Measurements from ENCODE around the gene TENM4. TPM values are rescaled to one million over a fixed set of nuclear protein-coding genes. Genes with fewer than 3 reads are reported as not detected.

TENM4 gene
- total and polyA plus RNA-seq, 10 of the 15 experiments (the other 5 are each of a cell fraction or from before 2014, with no cell fraction given) = 0.03 to 0.12 (median 0.06) TPM; not detected in 7

DNA sequence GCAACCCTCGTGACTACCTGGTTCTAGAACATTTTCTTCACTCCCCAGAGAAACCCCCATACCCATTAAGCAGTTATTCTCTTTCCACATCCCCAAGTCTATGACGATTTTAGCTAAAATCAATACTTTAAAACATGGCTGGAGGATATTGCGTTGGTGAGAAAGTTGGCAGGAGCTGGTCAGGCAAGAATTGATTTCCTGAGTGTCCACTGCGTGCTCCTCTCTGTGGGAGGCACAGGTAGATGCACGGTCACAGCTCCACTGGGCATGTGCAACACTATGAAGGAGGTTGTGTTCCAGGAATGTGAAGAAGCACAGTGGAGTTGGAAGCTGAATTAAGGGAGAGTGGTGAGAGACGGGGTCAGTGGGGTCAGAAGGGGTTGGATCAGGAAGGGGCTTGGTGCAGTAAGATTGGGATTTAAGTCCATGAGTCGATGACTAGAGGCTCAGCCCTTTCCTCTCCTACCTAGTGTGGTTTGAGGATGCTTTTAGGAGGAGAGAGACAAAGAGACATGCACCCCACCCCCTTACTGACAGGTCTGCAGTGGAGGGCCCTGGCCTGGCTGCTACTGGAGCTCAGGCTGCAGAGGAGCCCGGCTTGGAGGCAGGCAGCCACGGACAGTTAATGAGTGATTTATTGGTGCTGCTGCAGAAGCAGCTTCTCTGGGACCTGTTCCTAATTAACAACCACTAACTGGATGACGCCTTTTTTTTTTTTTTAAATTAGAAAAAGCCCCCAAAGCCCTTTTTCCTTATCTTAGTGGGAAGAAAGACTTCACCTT is 395.6 kb downstream of the TENM4 start:
- Histone ChIP-seq H2AFZ (ENCODE audit: control insufficient read depth, low read depth, low read length) (no peak overlapping the region), H3K4me2 (ENCODE audit: control insufficient read depth, insufficient read depth) (no peak overlapping the region), H3K27me3 (replicated peaks in 1 of 2; ENCODE audit: control insufficient read depth in 2 of 2, insufficient read depth in 2 of 2, low read length in 1 of 2) (no peaks in the 10 kb centered on the region; a peak in 2 of 4 replicates), H3K4me1 (ENCODE audit: control insufficient read depth, insufficient read depth, low read length) (no peaks in the 10 kb centered on the region), H3K27ac (ENCODE audit: control insufficient read depth, insufficient read depth) (no peak overlapping the region), H3K4me3 (no peak overlapping the region), H3K79me2 (ENCODE audit: control insufficient read depth, insufficient read depth, low read length) (no peaks in the 10 kb centered on the region), H4K20me1 (ENCODE audit: control insufficient read depth, insufficient read depth) (no peaks in the 10 kb centered on the region), H3K9me3 (replicated peaks; ENCODE audit: control insufficient read depth, insufficient read depth, low read length) (no peaks in the 10 kb centered on the region), H3K36me3 (ENCODE audit: control insufficient read depth in 2 of 2, insufficient read depth in 2 of 2, low read length in 1 of 2) (no peaks in the 10 kb centered on the region), H3K9ac (ENCODE audit: control insufficient read depth, insufficient read depth, low read length) (no peak overlapping the region)
- no peak for FAIRE-seq
- peak; percentile 37; the same call in 2 of the 3 replicates for ATAC-seq
- intact Hi-C loops (cut with micrococcal nuclease; ENCODE audit: unreplicated experiment) = no loop called here
- ChIA-PET SMC1A (ENCODE audit: uncharacterized antibody, unreplicated experiment) (interaction anchor here (0.7 kb wide), 1 partner anchor 449 kb away, joined by 3 read pairs; no protein-coding TSS in a partner anchor), CTCF (interaction anchor here (1.2 kb wide), 2 partner anchors 9 to 55 kb away, joined by 3 to 6 read pairs; no protein-coding TSS in a partner anchor), RAD21 (ENCODE audit: unreplicated experiment) (no interaction called here), POLR2A (interaction anchor here (0.6 kb wide), 1 partner anchor 574 kb away, joined by 6 read pairs; no protein-coding TSS in a partner anchor)
- no peak for DNase-seq (ENCODE audit: low read depth, low spot score)
- in situ Hi-C loops (cut with MboI) = no loop called here
- WGBS (ENCODE audit: insufficient coverage, insufficient replicate concordance, low lambda C conversion rate, missing lambda C conversion rate) = 4% methylated on average over 10 of the region's 10 CpGs
- BruUV-seq (replicated peaks) = no TSS peak
- TF ChIP-seq, protein P1, sequence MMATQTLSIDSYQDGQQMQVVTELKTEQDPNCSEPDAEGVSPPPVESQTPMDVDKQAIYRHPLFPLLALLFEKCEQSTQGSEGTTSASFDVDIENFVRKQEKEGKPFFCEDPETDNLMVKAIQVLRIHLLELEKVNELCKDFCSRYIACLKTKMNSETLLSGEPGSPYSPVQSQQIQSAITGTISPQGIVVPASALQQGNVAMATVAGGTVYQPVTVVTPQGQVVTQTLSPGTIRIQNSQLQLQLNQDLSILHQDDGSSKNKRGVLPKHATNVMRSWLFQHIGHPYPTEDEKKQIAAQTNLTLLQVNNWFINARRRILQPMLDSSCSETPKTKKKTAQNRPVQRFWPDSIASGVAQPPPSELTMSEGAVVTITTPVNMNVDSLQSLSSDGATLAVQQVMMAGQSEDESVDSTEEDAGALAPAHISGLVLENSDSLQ (IDR thresholded peaks at IDR 0.05) = no peak
- TF ChIP-seq RAD51 (IDR thresholded peaks at IDR 0.05) (no peak), RAD21 (IDR thresholded peaks at IDR 0.05; ENCODE audit: insufficient read depth, low read depth, low read length) (no peak), ASH2L (IDR thresholded peaks at IDR 0.05; ENCODE audit: borderline replicate concordance, low read depth) (no peak), TCF7 (IDR thresholded peaks at IDR 0.05; ENCODE audit: borderline replicate concordance) (no peak), SMARCA5 (IDR thresholded peaks at IDR 0.05) (no peak), TCF3 (IDR thresholded peaks at IDR 0.05; ENCODE audit: borderline replicate concordance, insufficient read depth, low read depth, low read length) (no peak), ZSCAN29 (IDR thresholded peaks at IDR 0.05) (no peak), ESRRA (IDR thresholded peaks at IDR 0.05; ENCODE audit: low read length) (no peak), CHD2 (IDR thresholded peaks at IDR 0.05; ENCODE audit: borderline replicate concordance, low read depth, low read length) (no peak), YY1 (IDR thresholded peaks at IDR 0.05; ENCODE audit: low read depth, low read length) (no peak), SUPT20H (IDR thresholded peaks at IDR 0.05; ENCODE audit: borderline replicate concordance, control insufficient read depth, low read depth, low read length) (no peak), GATAD2B (conservative IDR thresholded peaks at IDR 0.05; ENCODE audit: low read depth) (no peak), CHD4 (IDR thresholded peaks at IDR 0.05) (no peak)
- TF ChIP-seq, protein P2, sequence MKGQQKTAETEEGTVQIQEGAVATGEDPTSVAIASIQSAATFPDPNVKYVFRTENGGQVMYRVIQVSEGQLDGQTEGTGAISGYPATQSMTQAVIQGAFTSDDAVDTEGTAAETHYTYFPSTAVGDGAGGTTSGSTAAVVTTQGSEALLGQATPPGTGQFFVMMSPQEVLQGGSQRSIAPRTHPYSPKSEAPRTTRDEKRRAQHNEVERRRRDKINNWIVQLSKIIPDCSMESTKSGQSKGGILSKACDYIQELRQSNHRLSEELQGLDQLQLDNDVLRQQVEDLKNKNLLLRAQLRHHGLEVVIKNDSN (IDR thresholded peaks at IDR 0.05; ENCODE audit: borderline replicate concordance, extremely low read length, insufficient read depth, low read depth, low read length) = no peak
